MCF 10A (cell line): ENCODE results near the gene IL20RA. TPM values are rescaled to one million over a fixed set of nuclear protein-coding genes. Genes with fewer than 3 reads are reported as not detected.

Experiments used
- total RNA-seq: library from RNA; stranded (reverse); gene quantifications from 2 replicates; pipeline ENCODE4 v1.2.3, GENCODE V29; 2022

The IL20RA gene
- total RNA-seq, 1 experiment from 2014 or later: 0.23 TPM

Other genes with a start within 250 kb of the IL20RA start
- 6.0 and 8.2 TPM in 2 replicates for gene PEX7, start 222.4 kb downstream of the IL20RA start, total RNA-seq
- not detected in 2 replicates for gene SLC35D3, start 122.7 kb downstream of the IL20RA start, total RNA-seq
- gene IL22RA2, start 128.7 kb upstream of the IL20RA start, total RNA-seq: not detected in 2 replicates
- gene IFNGR1, start 174.4 kb upstream of the IL20RA start, total RNA-seq: 57.9 and 58.4 TPM in 2 replicates